Measurements from ENCODE around the gene KRT34. TPM values are rescaled to one million over a fixed set of nuclear protein-coding genes. Genes with fewer than 3 reads are reported as not detected.

The KRT34 gene
- total RNA-seq, 1 donor from 2014 or later, result 0.74 TPM

DNA sequence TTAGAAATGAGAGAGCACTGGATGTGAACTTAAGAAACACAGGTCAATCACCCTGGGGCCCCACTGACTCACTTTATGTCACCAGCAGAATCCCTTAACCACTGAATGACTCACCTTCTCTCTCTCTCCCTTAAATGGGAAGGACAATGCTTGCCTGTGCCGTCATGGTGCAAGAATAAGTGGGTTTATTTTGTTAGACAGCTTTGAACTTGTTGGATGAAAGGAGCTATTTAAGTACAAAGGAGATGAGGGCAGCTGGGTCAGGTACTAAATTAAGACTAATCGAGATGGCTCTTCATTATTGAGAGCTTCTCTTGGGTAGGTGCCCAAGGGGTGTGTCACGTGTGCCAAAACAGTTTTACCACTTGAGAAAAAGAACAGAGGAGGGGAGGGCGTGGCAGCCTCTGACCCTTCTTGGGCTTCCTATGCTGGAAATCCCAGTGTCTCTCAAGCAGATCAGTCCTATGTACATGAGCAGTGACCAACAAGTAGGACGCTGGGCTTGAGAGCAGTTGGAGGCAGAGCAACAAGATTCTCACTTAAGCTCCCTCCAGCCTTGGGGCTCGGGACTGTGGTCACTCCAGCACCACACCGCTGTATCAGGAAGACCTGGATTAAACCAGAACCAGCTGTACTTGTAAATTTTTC, 22.0 kb upstream of the KRT34 start:
- no peaks in the 10 kb centered on the region for H3K36me3 ChIP-seq
- H3K27me3 ChIP-seq, result no peaks in the 10 kb centered on the region
- H3K4me1 ChIP-seq, result peaks cover 37% of the 10 kb centered on the region
- intact Hi-C loops (cut with DNase I), result no loop called here
- no peak overlapping the region for H3K4me3 ChIP-seq
- no peak for TF ChIP-seq POLR2A (IDR thresholded peaks at IDR 0.05)
- TF ChIP-seq POLR2AphosphoS5 (IDR thresholded peaks at IDR 0.05; ENCODE audit: insufficient read depth in 1 of 2, low read depth in 1 of 2), result peak in 1 of 2 donors; percentile 80
- peak overlapping the region; percentile 54 for H3K27ac ChIP-seq
- DNase-seq (ENCODE audit: extremely low spot score in 2 of 2), result no peak
- no peaks in the 10 kb centered on the region for H3K9me3 ChIP-seq

DNA sequence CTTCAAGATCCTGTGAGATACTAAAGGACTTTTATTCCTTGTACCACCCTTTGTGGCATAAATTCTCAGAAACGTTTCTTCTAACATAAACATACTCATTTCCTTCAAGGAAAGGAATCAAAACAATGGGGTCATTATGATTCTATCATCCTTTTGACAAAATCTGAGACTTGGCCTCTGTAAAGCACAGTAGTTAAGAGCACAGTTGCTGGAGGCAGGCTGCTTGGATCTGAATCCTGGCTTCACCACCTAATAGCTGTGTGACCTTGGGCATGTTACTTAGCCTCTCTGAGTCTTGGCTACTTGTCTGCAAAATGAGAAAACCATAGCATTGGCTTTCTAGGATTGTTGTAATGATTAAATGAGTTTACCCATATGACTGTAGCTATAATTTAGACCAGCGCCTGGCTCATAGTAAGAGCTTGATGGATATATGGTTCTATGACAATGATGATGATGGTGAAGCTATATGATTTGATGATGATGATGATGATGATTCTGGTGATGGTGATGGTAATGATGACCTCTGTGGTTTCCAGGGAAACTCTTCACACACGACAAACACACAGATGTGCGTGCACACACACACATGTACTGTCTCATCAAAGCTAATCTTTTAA, 21.4 kb upstream of the KRT34 start:
- intact Hi-C loops (cut with DNase I), result no loop called here
- TF ChIP-seq, protein P1, sequence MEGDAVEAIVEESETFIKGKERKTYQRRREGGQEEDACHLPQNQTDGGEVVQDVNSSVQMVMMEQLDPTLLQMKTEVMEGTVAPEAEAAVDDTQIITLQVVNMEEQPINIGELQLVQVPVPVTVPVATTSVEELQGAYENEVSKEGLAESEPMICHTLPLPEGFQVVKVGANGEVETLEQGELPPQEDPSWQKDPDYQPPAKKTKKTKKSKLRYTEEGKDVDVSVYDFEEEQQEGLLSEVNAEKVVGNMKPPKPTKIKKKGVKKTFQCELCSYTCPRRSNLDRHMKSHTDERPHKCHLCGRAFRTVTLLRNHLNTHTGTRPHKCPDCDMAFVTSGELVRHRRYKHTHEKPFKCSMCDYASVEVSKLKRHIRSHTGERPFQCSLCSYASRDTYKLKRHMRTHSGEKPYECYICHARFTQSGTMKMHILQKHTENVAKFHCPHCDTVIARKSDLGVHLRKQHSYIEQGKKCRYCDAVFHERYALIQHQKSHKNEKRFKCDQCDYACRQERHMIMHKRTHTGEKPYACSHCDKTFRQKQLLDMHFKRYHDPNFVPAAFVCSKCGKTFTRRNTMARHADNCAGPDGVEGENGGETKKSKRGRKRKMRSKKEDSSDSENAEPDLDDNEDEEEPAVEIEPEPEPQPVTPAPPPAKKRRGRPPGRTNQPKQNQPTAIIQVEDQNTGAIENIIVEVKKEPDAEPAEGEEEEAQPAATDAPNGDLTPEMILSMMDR (IDR thresholded peaks at IDR 0.05), result no peak
- no peak for TF ChIP-seq POLR2AphosphoS5 (IDR thresholded peaks at IDR 0.05; ENCODE audit: insufficient read depth in 1 of 2, low read depth in 1 of 2)
- TF ChIP-seq POLR2A (IDR thresholded peaks at IDR 0.05), result no peak
- Histone ChIP-seq H3K36me3 (no peaks in the 10 kb centered on the region), H3K4me1 (peaks cover 37% of the 10 kb centered on the region), H3K27me3 (no peaks in the 10 kb centered on the region), H3K4me3 (no peak overlapping the region), H3K27ac (peak overlapping the region; percentile 54), H3K9me3 (no peaks in the 10 kb centered on the region)
- no peak for DNase-seq (ENCODE audit: extremely low spot score in 2 of 2)

DNA sequence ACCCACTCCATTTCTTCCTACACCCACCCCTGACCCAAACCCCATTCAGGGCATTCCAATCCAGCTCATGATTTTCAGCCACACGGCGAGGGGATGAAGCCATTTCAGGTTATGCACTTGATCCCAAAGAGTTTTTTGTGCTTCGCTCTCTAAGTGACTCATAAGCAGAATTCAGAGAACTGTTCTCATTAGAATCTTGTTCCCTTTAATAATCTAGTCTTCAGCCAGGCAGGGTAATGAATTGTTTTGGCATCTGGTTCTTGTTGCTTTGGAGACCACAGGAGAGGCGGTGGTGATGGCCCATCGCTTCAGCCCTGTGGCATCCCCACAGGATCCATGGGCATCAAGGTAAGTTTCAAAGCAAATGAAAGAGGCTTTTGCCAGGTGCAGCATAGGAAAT, 20.1 kb upstream of the KRT34 start:
- DNase-seq (ENCODE audit: extremely low spot score in 2 of 2), result no peak
- TF ChIP-seq, protein P1 (IDR thresholded peaks at IDR 0.05), result no peak
- TF ChIP-seq POLR2AphosphoS5 (IDR thresholded peaks at IDR 0.05; ENCODE audit: insufficient read depth in 1 of 2, low read depth in 1 of 2) (no peak), POLR2A (IDR thresholded peaks at IDR 0.05) (no peak)
- H3K27me3 ChIP-seq, result no peaks in the 10 kb centered on the region
- H3K27ac ChIP-seq, result no peak overlapping the region
- H3K36me3 ChIP-seq, result no peaks in the 10 kb centered on the region
- no peak overlapping the region for H3K4me3 ChIP-seq
- peaks cover 37% of the 10 kb centered on the region for H3K4me1 ChIP-seq
- intact Hi-C loops (cut with DNase I), result no loop called here
- H3K9me3 ChIP-seq, result no peaks in the 10 kb centered on the region

DNA sequence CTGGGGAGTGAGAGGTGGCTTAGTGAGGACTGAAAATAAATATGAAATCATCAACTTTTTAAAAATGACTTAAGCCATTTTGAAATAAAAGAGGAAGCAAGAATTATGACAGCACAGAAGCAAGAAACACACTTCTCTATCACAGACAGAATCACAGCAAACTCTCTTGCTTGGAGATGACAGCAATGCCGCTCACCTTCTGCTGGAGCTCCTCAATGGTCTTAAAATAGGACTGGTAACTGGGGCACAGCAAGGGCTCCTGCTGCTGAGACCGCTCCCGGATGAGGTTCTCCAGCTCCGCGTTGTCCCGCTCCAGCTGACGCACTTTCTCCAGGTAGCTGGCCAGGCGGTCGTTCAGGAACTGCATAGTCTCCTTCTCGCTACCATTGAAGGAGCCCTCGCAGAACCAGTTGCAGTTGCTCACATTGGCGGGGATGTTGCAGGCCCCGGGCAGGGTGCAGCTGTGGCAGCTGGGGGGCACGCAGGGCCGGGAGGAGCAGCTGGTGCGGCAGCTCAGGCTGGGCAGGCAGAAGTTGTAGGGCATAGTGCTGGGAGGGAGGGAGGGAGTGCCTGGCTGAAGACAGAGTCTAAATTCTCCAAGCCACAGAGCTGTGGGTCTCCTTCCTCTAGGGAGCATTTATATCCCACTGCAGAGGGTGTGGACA, 15.0 kb upstream of the KRT34 start, which contains the start of gene KRT31:
KRT31 (minus strand) TSS at position 613 of the 665 bp plus-strand sequence; CDS start at position 544, 69 bp downstream.
- Histone ChIP-seq H3K4me1 (peaks cover 30% of the 10 kb centered on the region), H3K27me3 (no peaks in the 10 kb centered on the region), H3K9me3 (no peaks in the 10 kb centered on the region), H3K36me3 (no peaks in the 10 kb centered on the region), H3K4me3 (no peak within 1 kb of the TSS), H3K27ac (no peak within 1 kb of the TSS)
- TF ChIP-seq, protein P1 (IDR thresholded peaks at IDR 0.05), result no peak
- TF ChIP-seq POLR2A (IDR thresholded peaks at IDR 0.05) (no peak), POLR2AphosphoS5 (IDR thresholded peaks at IDR 0.05; ENCODE audit: insufficient read depth in 1 of 2, low read depth in 1 of 2) (no peak)
- no peak for DNase-seq (ENCODE audit: extremely low spot score in 2 of 2)
- intact Hi-C loops (cut with DNase I), result no loop called here

DNA sequence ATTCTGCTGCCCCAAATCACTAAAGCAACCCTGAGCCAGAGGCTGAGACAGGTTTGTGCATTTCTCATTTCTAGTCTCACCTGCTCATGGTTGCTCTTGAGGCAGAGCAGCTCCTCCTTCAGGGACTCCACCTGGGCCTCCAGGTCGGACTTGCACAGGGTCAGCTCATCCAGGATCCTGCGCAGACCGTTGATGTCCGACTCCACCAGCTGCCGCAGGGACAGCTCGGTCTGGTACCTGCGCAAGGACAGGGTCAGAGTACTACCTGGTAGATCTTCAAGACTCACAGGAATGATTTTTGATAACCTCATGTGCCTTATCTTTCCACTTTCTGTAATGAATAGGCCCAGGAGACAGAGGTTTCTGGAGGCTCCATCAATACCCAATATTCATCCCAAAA, 14.2 kb upstream of the KRT34 start:
- DNase-seq (ENCODE audit: extremely low spot score in 2 of 2), result no peak
- no peaks in the 10 kb centered on the region for H3K27me3 ChIP-seq
- TF ChIP-seq, protein P1 (IDR thresholded peaks at IDR 0.05), result no peak
- TF ChIP-seq POLR2AphosphoS5 (IDR thresholded peaks at IDR 0.05; ENCODE audit: insufficient read depth in 1 of 2, low read depth in 1 of 2) (no peak), POLR2A (IDR thresholded peaks at IDR 0.05) (no peak)
- H3K9me3 ChIP-seq, result no peaks in the 10 kb centered on the region
- H3K27ac ChIP-seq, result no peak overlapping the region
- H3K4me3 ChIP-seq, result no peak overlapping the region
- intact Hi-C loops (cut with DNase I), result no loop called here
- H3K4me1 ChIP-seq, result peaks cover 26% of the 10 kb centered on the region
- H3K36me3 ChIP-seq, result no peaks in the 10 kb centered on the region

All from vagina (tissue), 2 donors.